K562 (cell line): ENCODE data around the gene ADIPOR1. TPM values are rescaled to one million over a fixed set of nuclear protein-coding genes. Genes with fewer than 3 reads are reported as not detected.

Experiments used
- ATAC-seq: fragments of 200-7000 bp; cut with Tn5 transposase; 3 replicates; pipeline ENCODE4 v1.9.1; 2020; ENCODE audit warnings: moderate library complexity
- BruUV-seq: library from RNA; stranded (reverse); fragments of 400-500 nt; replicated peaks from 2 replicates; lab custom pipeline; 2021; lab: Mats Ljungman, UMichigan
- CTCF ChIA-PET: fragments of 300-600 bp; formaldehyde crosslinking; extraction: SDS; loops from one replicate; lab custom pipeline; 2021; ENCODE audit warnings: low intra/inter-chr PET ratio; lab: Yijun Ruan, JAX
- POLR2A ChIA-PET: fragments of 300-600, 350-650 bp; sonication (Branson Sonifier 250); formaldehyde crosslinking; extraction: SDS; loops from one replicate; lab custom pipeline; 2021; ENCODE audit warnings: antibody characterized with exemption, inconsistent platforms; lab: Yijun Ruan, JAX
- DNase-seq, 4 experiments: peaks; one replicate each; pipeline versions ENCODE4 v3.0.0 to v3.0.0-alpha.2; 2011 to 2018; ENCODE audit warnings: low spot score in 3 of 4, mixed read lengths in 3 of 4; ENCODE audit errors: extremely low read depth in 1 of 4
- FAIRE-seq: peaks from 2 replicates; lab custom pipeline; 2011; peaks lifted over from hg19 to GRCh38; lab: Jason Lieb, UNC
- H2AFZ ChIP-seq: 2 replicates; pipeline ENCODE4 v1.6.0; 2011; ENCODE audit warnings: low read depth, low read length, control low read depth, inconsistent platforms
- H3K27ac ChIP-seq: fragments of 200-600 bp; 3 replicates; pipeline ENCODE4 v1.8.0; 2011; ENCODE audit warnings: low read depth, mild to moderate bottlenecking, control low read depth, inconsistent platforms, low read length, moderate library complexity, mixed read lengths; ENCODE audit errors: extremely low read depth
- H3K27me3 ChIP-seq, 2 experiments: fragments of 300-600 bp in 1 of 2; 2 replicates in 1 of 2; 3 replicates in 1 of 2; pipeline versions ENCODE4 v1.6.0 to v1.8.0; 2011; ENCODE audit warnings: inconsistent platforms in 2 of 2, low read length in 2 of 2, mild to moderate bottlenecking in 1 of 2, mixed read lengths in 1 of 2, moderate library complexity in 1 of 2; ENCODE audit not compliant: control insufficient read depth in 2 of 2, insufficient read depth in 2 of 2
- H3K36me3 ChIP-seq: fragments of 300-600 bp; 3 replicates; pipeline ENCODE4 v1.8.0; 2011; ENCODE audit warnings: mild to moderate bottlenecking, low read length, inconsistent platforms; ENCODE audit not compliant: control insufficient read depth, insufficient read depth
- H3K4me1 ChIP-seq, 2 experiments: fragments of 200-600 bp in 1 of 2; replicated peaks in 1 of 2; 2 replicates in 1 of 2; 3 replicates in 1 of 2; pipeline versions ENCODE4 v1.5.1 to v1.8.0; 2011; ENCODE audit warnings: inconsistent platforms in 2 of 2, low read length in 2 of 2, mild to moderate bottlenecking in 1 of 2, mixed read lengths in 1 of 2, moderate library complexity in 1 of 2; ENCODE audit not compliant: control insufficient read depth in 2 of 2, insufficient read depth in 2 of 2
- H3K4me2 ChIP-seq: 2 replicates; pipeline ENCODE4 v1.6.1; 2011; ENCODE audit warnings: low read length, control low read depth, inconsistent platforms, mixed read lengths; ENCODE audit not compliant: insufficient read depth
- H3K4me3 ChIP-seq: fragments of 200-600 bp; sonication (generic), shearing (Covaris generic); 2 replicates; pipeline ENCODE4 v1.5.1; 2016; ENCODE audit warnings: control low read depth, inconsistent platforms
- H3K79me2 ChIP-seq: fragments of 200-600 bp; 3 replicates; pipeline ENCODE4 v1.8.0; 2011; ENCODE audit warnings: low read length, inconsistent platforms; ENCODE audit not compliant: control insufficient read depth, insufficient read depth
- H3K9ac ChIP-seq, 2 experiments: 2 replicates each; pipeline versions ENCODE4 v1.6.0 to v1.6.1; 2011; ENCODE audit warnings: low read depth in 2 of 2, low read length in 2 of 2, control low read depth in 1 of 2, inconsistent platforms in 1 of 2, mild to moderate bottlenecking in 1 of 2, mixed read lengths in 1 of 2; ENCODE audit not compliant: insufficient read depth in 1 of 2
- H3K9me1 ChIP-seq: one replicate; pipeline ENCODE4 v1.6.0; 2011; ENCODE audit warnings: inconsistent platforms, mild to moderate bottlenecking, low read length, moderate library complexity; ENCODE audit not compliant: control insufficient read depth, insufficient read depth
- H3K9me3 ChIP-seq: replicated peaks from 2 replicates; pipeline ENCODE4 v1.5.1; 2011; ENCODE audit warnings: low read depth, low read length, inconsistent platforms; ENCODE audit not compliant: control insufficient read depth, insufficient read depth
- H4K20me1 ChIP-seq: replicated peaks from 2 replicates; pipeline ENCODE4 v1.6.1; 2011; ENCODE audit warnings: low read length, inconsistent platforms, mixed read lengths; ENCODE audit not compliant: control insufficient read depth, insufficient read depth
- BRF1 ChIP-seq: IDR thresholded peaks from 3 replicates; pipeline ENCODE4 v1.6.1; 2011; ENCODE audit warnings: borderline replicate concordance, mild to moderate bottlenecking; ENCODE audit not compliant: insufficient read length; ENCODE audit errors: extremely low read depth
- CBX3 ChIP-seq, 2 experiments: IDR thresholded peaks; 1 replicate in 1 of 2; 2 replicates in 1 of 2; pipeline ENCODE4 v1.6.1; 2012; ENCODE audit warnings: inconsistent platforms in 2 of 2, low read length in 2 of 2, borderline replicate concordance in 1 of 2, control low read depth in 1 of 2
- CBX5 ChIP-seq: IDR thresholded peaks from 2 replicates; pipeline ENCODE4 v1.6.1; 2014; ENCODE audit warnings: low read depth, borderline replicate concordance
- CEBPG ChIP-seq, 3 experiments: fragments of 200-800 bp in 1 of 3; sonication (Bioruptor generic) in 1 of 3; sonication (generic) in 1 of 3; formaldehyde crosslinking in 1 of 3; IDR thresholded peaks in 2 of 3; conservative IDR thresholded peaks in 1 of 3; 2 replicates each; pipeline versions ENCODE4 v1.6.1 to v1.8.0; 2016 to 2022; ENCODE audit warnings: missing compliant biosample characterization in 2 of 3, missing genetic modification characterization in 2 of 3, mild to moderate bottlenecking in 1 of 3, missing genetic modification reagents in 1 of 3
- CHCHD3 ChIP-seq: fragments of 250-450 bp; sonication (Bioruptor Pico); IDR thresholded peaks from 2 replicates; pipeline ENCODE4 v2.1.2; 2022; ENCODE audit warnings: mild to moderate bottlenecking
- EWSR1 ChIP-seq: fragments of 450-650 bp; IDR thresholded peaks from 2 replicates; pipeline ENCODE4 v1.6.1; 2018; ENCODE audit warnings: borderline replicate concordance, mild to moderate bottlenecking, low read depth, moderate library complexity; ENCODE audit not compliant: partially characterized antibody
- KDM5B ChIP-seq: fragments of 200-600 bp; sonication (generic); IDR thresholded peaks from 2 replicates; pipeline ENCODE4 v1.6.1; 2012; ENCODE audit warnings: low read depth, mild to moderate bottlenecking, moderate library complexity, low read length, control low read depth, inconsistent platforms; ENCODE audit not compliant: insufficient replicate concordance
- POLR2G ChIP-seq: fragments of 200-400 bp; formaldehyde crosslinking; IDR thresholded peaks from 2 replicates; pipeline ENCODE4 v1.6.1; 2017; ENCODE audit warnings: low read depth, mild to moderate bottlenecking, antibody characterized with exemption, low read length, moderate library complexity
- SIN3A ChIP-seq, 2 experiments: fragments of 150-350 bp in 1 of 2; IDR thresholded peaks; 2 replicates each; pipeline ENCODE4 v1.6.1; 2011 to 2016; ENCODE audit warnings: borderline replicate concordance in 2 of 2, low read depth in 2 of 2, low read length in 2 of 2, mild to moderate bottlenecking in 2 of 2, moderate library complexity in 2 of 2; ENCODE audit not compliant: control insufficient read depth in 1 of 2
- SMAD2 ChIP-seq: fragments of 150-350 bp; IDR thresholded peaks from 2 replicates; pipeline ENCODE4 v1.6.1; 2014; ENCODE audit warnings: low read depth, mild to moderate bottlenecking, low read length
- TRIM24 ChIP-seq, 2 experiments: fragments of 450-650 bp; IDR thresholded peaks; 2 replicates each; pipeline ENCODE4 v1.6.1; 2016
- ZBTB7A ChIP-seq: IDR thresholded peaks from 2 replicates; pipeline ENCODE4 v1.6.1; 2011; ENCODE audit warnings: low read depth, mild to moderate bottlenecking, low read length, moderate library complexity, borderline replicate concordance; ENCODE audit not compliant: control insufficient read depth
- ZNF707 ChIP-seq: fragments of 250-450 bp; sonication (Bioruptor Pico); conservative IDR thresholded peaks from 2 replicates; pipeline ENCODE4 v1.8.0; 2022; ENCODE audit warnings: inconsistent platforms, mild to moderate bottlenecking, moderate library complexity
- ZNF77 ChIP-seq: fragments of 250-450 bp; sonication (Bioruptor Pico); IDR thresholded peaks from 2 replicates; pipeline ENCODE4 v1.5.0; 2020
- WGBS: fragments of 100-300 bp; shearing (Covaris generic); methylation state at CpG from one replicate; pipeline ENCODE4 v1.1.6; 2016; ENCODE audit warnings: low coverage, mixed read lengths; ENCODE audit not compliant: insufficient coverage; ENCODE audit errors: missing lambda C conversion rate; 5-methylcytosine and 5-hydroxymethylcytosine counted together
- in situ Hi-C: fragments of 300-500 bp; cut with MboI; formaldehyde crosslinking; loops from 4 replicates; pipeline ENCODE4 v1.15.0; 2018; ENCODE audit warnings: inconsistent platforms, mixed read lengths
- intact Hi-C: fragments of 100-400 bp; cut with micrococcal nuclease; formaldehyde crosslinking; loops from 2 replicates; pipeline ENCODE4 v1.14.2; 2022
- polyA plus RNA-seq, 8 experiments: library from polyadenylated mRNA; depleted of rRNA in 4 of 8; stranded (reverse) in 5 of 8; unstranded in 3 of 8; fragments of >200 nt; fragmentation: Nextera tagmentation in 2 of 8; fragmentation: Illumina TruSeq in 1 of 8; extraction: Ambion mirVana in 2 of 8; extraction: Trizol in 1 of 8; gene quantifications; 2 replicates each; pipeline versions ENCODE4 v1.2.1 to v1.2.3, GENCODE V29; 2011 to 2014; ENCODE audit warnings: inconsistent platforms in 1 of 8, missing spikeins in 1 of 8
- total RNA-seq, 7 experiments: library from RNA; depleted of rRNA in 6 of 7; stranded (reverse); fragments of >200 nt in 6 of 7; fragmentation: Illumina TruSeq in 2 of 7; extraction: Trizol in 2 of 7; gene quantifications; 2 replicates each; pipeline versions ENCODE4 v1.2.1 to v1.2.3, GENCODE V29; 2011 to 2021; ENCODE audit warnings: low replicate concordance in 1 of 7
- TF ChIP-seq, protein P1 (sequence below): fragments of 250-450 bp; sonication (Bioruptor Pico); IDR thresholded peaks from 2 replicates; pipeline ENCODE4 v1.8.0; 2021; ENCODE audit warnings: moderate library complexity, mild to moderate bottlenecking, inconsistent platforms

ADIPOR1 gene
- total and polyA plus RNA-seq, 9 of the 15 experiments (the other 6 are each of a cell fraction or from before 2014, with no cell fraction given): 29.0 to 217 (median 100) TPM

DNA sequence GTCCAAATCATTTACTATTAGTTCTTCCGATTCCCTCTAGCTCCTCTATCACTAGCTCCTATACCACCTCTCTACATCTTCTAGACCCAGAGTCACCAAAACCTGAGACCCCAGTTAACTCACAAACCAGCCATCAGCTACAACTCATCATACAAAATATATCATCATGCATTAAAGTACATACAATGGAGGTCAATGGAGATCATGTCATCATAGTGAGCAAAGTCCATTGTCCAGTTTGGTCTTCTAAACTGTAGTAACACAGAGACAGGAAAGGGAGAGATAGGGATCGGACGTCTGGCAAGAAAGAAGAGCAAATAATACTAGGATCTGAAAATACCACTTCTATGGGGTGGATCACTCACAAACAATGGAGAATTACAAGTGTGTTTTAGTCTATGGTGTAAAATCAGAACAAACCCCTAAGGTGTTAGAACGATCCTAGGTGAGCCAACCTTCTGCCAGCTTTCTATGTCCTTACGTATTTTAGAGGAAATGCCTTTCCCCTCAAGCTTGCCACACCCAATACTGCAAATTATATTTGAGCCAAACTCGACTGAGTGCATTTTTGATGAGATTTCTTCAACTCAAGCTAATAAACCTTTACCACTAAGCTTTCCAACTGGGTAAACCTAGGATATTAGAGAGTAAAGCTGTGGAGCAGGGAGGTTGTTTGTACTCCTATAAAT, 3.9 kb downstream of the ADIPOR1 start:
- POLR2A ChIA-PET: interaction anchor here (0.7 to 4.2 kb wide), 7 partner anchors 10 to 958 kb away, joined by 3 to 65 read pairs (median 6); partner anchors contain the start of gene TMEM183A
- Histone ChIP-seq H3K36me3 (peaks cover 63% of the 10 kb centered on the region), H3K4me3 (no peak overlapping the region), H3K4me1 (peaks cover 15 to 34% of the 10 kb centered on the region in 2 experiments), H3K9me3 (no peaks in the 10 kb centered on the region), H3K9ac (no peak overlapping the region), H3K9me1 (peaks cover 6% of the 10 kb centered on the region), H3K4me2 (no peak overlapping the region; the same call in 1 of the 2 replicates), H4K20me1 (peaks cover 26% of the 10 kb centered on the region), H2AFZ (no peak overlapping the region), H3K79me2 (peaks cover 75% of the 10 kb centered on the region), H3K27me3 (no peaks in the 10 kb centered on the region), H3K27ac (no peak overlapping the region)
- DNase-seq (no peak), ATAC-seq (no peak), FAIRE-seq (no peak)
- in situ Hi-C loops: no loop called here
- 59% methylated on average over 6 of the region's 6 CpGs for WGBS
- TF ChIP-seq ZBTB7A (no peak), CEBPG (CRISPR knock-in tag; IDR thresholded peaks at IDR 0.05) (no peak), CEBPG (tag; conservative IDR thresholded peaks at IDR 0.05 in 1 of 2, IDR thresholded peaks at IDR 0.05 in 1 of 2) (no peak)
- intact Hi-C loops: no loop called here
- CTCF ChIA-PET: interaction anchor here (0.6 kb wide), 1 partner anchor 600 kb away, joined by 3 read pairs; no protein-coding TSS in a partner anchor
- no TSS peak for BruUV-seq

DNA sequence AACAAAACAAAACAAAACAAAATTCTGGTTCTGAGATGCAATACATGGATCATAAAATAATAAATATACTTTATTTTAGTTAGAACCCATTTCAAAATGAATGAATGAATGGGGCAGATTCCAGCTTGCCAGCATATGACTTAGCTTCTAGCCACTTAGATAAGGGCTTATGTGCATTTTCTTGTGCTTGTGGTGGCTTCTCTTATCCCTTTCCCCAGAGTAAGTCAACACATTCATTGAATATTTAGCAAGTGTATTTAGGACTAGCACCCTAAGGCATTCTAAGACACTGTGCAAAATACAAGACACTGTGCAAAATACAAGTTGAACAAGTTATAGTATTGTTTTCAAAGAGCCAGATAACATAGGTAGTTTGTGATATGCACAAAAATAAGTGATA, 4.7 kb downstream of the ADIPOR1 start:
- H4K20me1 ChIP-seq: peaks cover 26% of the 10 kb centered on the region

More for the DNA sequence above, 4.7 kb downstream of the ADIPOR1 start:
- DNase-seq (no peak), FAIRE-seq (no peak), ATAC-seq (no peak)
- Histone ChIP-seq H3K9me3 (no peaks in the 10 kb centered on the region), H3K9me1 (peaks cover 6% of the 10 kb centered on the region), H3K36me3 (peaks cover 70% of the 10 kb centered on the region), H3K4me1 (peaks cover 8 to 27% of the 10 kb centered on the region in 2 experiments), H3K79me2 (peaks cover 75% of the 10 kb centered on the region), H2AFZ (no peak overlapping the region), H3K9ac (no peak overlapping the region), H3K4me2 (no peak overlapping the region), H3K27ac (no peak overlapping the region), H3K27me3 (no peaks in the 10 kb centered on the region), H3K4me3 (no peak overlapping the region)
- in situ Hi-C loops: no loop called here
- no peak for TF ChIP-seq CBX3 (IDR thresholded peaks at IDR 0.05; ENCODE audit: borderline replicate concordance in 1 of 2, low read length in 2 of 2)
- no peak for TF ChIP-seq CHCHD3 (CRISPR knock-in tag)
- TF ChIP-seq SIN3A (IDR thresholded peaks at IDR 0.05; ENCODE audit: borderline replicate concordance in 2 of 2, control insufficient read depth in 1 of 2, low read depth in 2 of 2, low read length in 2 of 2): no peak
- no peak for TF ChIP-seq ZNF77
- no peak for TF ChIP-seq SMAD2
- no peak for TF ChIP-seq EWSR1
- TF ChIP-seq, protein P1, sequence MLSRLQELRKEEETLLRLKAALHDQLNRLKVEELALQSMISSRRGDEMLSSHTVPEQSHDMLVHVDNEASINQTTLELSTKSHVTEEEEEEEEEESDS: no peak
- no peak for TF ChIP-seq TRIM24 (IDR thresholded peaks at IDR 0.05)
- TF ChIP-seq CBX5: no peak
- TF ChIP-seq POLR2G: no peak
- TF ChIP-seq KDM5B: no peak
- no peak for TF ChIP-seq BRF1
- TF ChIP-seq ZNF707: no peak
- ChIA-PET POLR2A (interaction anchor here (4.2 kb wide), 1 partner anchor 9 kb away, joined by 65 read pairs; no protein-coding TSS in a partner anchor), CTCF (no interaction called here)
- BruUV-seq: no TSS peak
- intact Hi-C loops: no loop called here
